ENCODE measurements around the gene FHOD3. TPM values are rescaled to one million over a fixed set of nuclear protein-coding genes. Genes with fewer than 3 reads are reported as not detected.

The FHOD3 gene
- total RNA-seq, 2 donors from 2014 or later, result 66.0 to 114 TPM

- peak within 1 kb of the TSS; percentile 94 for H3K4me3 ChIP-seq
- H3K27me3 ChIP-seq, result no peaks in the 10 kb centered on the region
- H3K4me1 ChIP-seq, result peaks cover 0 to 21% of the 10 kb centered on the region in 2 donors
- H3K36me3 ChIP-seq, result no peaks in the 10 kb centered on the region
- peak in 1 of 2 donors; percentile 59 for TF ChIP-seq CTCF (IDR thresholded peaks at IDR 0.05)
- H3K27ac ChIP-seq, result peak within 1 kb of the TSS; percentile 89 to 90
- DNase-seq (ENCODE audit: low spot score), result peak; percentile 85
- H3K9me3 ChIP-seq, result no peaks in the 10 kb centered on the region
Measured at GRCh38 chr18:36828630-36829361, 531.3 kb downstream of the FHOD3 start, which contains the start of the genes KIAA1328 and TPGS2. KIAA1328 (plus strand) TSS chr18:36829127; CDS start chr18:36829139, 12 bp downstream. TPGS2 (minus strand) TSS chr18:36829002; CDS start chr18:36828767, 235 bp downstream.

Other genes with a start within 250 kb of the FHOD3 start
- 10 to 100 TPM; 34.2 to 51.7 TPM for gene RPRD1A, start 230.2 kb upstream of the FHOD3 start, total RNA-seq
- gene SLC39A6, start 168.4 kb upstream of the FHOD3 start, total RNA-seq, result 10 to 100 TPM; 15.9 to 20.0 TPM
- 10 to 100 TPM; 21.7 to 31.4 TPM for gene ELP2, start 167.8 kb upstream of the FHOD3 start, total RNA-seq
- under 1 TPM; 0.11 to 0.51 TPM for gene MOCOS, start 110.2 kb upstream of the FHOD3 start, total RNA-seq

All from right atrium auricular region (tissue), 2 donors.